HTERT RPE-1 (cell line): ENCODE data around the gene SH2D4B.
"Not testable (repeated sequence)": the region's sequence is repeated elsewhere in the genome, so short reads cannot be mapped to it uniquely, and the experiment has no call there.

Experiments used
- in situ Hi-C: fragments of 300-500 bp; cut with MboI; formaldehyde crosslinking; loops from 4 replicates; pipeline ENCODE4 v1.14.3; 2020; ENCODE audit warnings: low sequenced_read_pairs

Gene SH2D4B

DNA sequence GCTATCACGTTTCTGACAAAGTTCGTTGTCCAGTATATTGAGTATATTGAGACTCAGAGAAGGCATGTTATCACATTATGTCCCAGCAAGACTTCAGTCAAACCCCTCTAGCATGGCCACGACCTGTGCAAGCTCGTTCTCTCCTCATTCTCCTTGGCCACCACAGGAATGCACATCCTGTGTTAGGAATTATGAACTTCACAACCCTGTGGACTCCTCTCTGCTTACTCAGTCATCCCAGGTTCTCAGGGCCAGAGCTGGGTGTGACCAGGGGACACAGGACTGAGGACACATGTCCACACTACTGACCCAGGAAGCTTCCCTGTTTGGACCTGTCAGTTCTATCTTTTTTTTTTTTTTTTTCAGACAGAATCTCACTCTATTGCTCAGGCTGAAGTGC is 4.4 kb downstream of the SH2D4B start:
- in situ Hi-C loops: no loop called here

DNA sequence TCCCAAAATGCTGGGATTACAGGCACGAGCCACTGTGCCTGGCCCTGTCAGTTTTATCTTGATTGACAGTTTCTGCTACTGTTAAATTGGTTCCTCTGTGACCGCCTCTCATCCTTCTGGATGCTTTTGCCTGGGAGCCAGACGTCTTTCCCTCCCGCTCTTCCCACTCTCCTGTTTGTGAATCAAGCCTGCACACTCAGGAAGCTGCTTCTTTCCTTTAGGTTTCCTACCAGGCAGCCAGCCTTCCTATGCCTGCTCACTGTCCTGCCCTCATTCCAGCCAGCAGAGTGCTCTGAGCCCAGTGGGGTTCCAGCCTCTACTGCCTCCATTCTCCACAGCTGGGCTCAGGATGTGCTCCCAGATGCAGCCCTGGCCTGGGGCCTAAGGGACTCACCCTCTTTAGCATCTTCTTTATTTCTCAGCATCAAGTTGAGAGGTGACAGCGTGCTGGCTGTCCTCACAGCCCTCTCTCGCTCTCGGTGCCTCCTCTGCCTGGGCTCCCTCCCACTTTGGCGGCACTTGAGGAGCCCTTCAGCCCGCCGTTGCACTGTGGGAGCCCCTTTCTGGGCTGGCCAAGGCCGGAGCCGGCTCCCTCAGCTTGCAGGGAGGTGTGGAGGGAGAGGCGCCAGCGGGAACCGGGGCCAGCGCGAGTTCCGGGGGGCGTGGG is 5.1 kb downstream of the SH2D4B start:
- in situ Hi-C loops: no loop called here

DNA sequence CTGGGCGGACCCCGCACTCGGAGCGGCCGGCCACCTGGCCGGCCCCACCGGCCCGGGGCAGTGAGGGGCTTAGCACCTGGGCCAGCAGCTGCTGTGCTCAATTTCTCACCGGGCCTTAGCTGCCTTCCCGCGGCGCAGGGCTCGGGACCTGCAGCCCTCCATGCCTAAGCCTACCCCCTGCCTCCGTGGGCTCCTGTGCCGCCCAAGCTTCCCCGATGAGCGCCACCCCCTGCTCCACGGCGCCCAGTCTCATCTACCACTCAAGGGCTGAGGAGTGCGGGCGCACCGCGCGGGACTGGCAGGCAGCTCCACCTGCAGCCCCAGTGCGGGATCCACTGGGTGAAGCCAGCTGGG is 5.6 kb downstream of the SH2D4B start:
- in situ Hi-C loops: not testable (repeated sequence)

DNA sequence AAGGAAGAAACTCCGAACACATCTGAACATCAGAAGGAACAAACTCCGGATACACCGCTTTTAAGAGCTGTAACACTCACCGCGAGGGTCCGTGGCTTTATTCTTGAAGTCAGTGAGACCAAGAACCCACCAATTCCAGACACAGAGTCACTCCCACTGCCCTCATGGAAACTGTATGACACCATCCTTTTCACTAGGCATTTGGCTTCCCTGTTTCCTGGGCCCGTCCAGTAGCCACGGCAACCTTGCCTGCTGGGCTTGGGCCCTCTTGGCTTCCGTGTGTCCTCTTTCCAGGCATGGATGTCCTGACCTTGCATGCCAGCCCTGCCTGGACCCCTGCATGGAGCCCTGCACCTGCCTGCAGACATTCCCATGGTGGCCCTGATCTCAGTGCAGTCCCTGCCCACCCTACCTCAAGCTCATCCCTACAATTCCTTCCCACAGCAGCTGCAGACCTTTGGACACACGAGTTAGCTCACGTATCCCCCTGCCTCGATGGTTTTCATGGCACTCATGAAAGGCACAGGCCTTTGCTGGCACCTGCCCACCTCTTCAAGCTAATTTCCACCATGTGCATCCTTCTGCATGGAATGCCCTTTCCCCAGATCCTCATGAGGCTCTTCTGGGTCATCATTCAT is 6.7 kb downstream of the SH2D4B start:
- in situ Hi-C loops: no loop called here

DNA sequence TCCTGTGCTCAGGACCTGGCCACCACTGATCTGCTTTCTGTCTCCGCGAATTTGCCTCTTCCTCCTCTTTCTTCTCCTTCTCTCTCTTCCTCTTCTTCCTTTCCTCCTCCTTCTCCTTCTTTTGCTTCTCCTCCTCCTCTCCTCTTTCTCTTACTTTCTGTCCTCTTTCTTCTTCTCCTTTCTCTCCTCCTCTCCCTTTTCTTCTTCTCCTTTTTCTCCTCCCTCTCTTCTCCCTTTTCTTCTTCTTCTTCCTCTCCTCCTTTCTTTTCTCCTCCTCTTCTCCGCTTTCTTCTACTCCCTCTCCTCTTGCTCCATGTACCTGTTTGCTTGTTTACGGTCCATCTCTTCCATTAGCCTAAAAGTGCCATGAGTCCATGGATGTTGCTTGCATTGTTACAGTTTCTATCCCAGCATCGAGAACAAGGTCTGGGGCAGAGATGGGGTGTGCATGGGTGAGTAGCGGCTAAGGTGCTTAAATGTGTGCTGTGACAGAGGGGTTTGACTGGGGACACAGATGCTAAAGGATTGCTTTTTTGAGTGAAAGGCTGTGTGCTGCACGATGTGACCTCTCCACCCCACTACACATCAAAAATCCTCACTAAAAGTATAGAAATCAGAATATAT is 7.7 kb downstream of the SH2D4B start:
- in situ Hi-C loops: no loop called here

DNA sequence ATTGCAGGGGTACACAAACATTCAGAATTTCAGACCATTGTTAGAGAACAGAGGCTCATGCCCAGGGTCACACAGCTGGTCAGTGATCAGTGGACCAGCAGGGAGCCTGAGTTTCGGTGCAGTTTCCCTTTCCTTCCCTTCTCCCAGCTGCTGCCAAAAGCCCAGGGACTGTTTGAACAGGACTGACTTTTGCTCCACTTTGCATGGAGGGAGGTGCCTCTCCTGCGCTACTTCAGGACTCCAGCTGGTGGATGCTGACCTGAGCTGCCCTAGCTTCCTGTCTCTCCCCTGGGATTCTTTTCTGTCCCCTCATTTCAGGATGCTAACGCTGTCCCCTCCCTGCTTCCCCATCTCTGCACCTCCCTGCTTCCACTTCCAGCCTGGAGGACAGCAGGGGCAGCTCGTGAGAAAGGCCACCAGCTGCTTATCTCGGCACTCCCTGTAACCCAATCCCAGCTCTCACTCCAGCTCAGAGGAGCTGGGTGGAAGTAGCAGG is 14.5 kb downstream of the SH2D4B start:
- in situ Hi-C loops: no loop called here

DNA sequence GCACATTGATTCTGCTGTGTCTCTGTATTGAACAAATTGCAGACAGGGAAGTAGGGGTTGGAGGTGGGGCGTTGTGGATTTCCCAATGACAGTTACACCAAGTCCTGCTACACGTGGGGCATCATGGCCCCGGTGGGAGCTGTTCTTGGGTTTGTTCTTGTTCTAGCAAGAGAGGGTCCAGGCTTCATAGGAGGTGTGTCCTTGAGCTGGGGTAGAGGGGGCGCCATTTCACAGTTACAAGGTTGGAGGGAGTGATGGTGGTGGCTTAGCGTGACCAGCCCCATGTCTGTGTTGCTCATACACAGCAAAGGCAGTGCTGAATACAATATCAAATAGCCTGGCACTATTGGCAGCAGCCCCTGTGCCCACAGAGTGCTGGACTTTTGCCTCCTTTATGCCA is 15.7 kb downstream of the SH2D4B start:
- in situ Hi-C loops: no loop called here

DNA sequence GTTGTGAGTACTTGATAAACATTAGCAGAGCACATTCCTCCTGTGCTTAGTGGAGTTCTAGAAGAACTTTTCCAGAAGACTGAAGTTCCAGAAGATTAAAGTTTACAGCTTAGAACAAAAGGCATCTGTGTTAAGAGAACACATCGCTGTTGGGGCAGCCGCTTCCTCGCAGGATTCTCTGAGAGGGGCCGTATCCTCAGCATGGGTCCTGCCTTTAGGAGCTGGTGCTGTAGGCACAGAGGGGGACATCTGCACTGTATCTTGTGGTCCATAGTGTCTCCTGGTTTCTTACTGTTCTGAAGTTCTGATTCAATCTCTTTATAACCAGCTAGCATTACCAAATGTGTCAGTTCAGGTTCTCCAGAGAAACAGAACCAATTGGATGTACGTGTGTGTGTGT is 16.3 kb downstream of the SH2D4B start:
- in situ Hi-C loops: no loop called here

DNA sequence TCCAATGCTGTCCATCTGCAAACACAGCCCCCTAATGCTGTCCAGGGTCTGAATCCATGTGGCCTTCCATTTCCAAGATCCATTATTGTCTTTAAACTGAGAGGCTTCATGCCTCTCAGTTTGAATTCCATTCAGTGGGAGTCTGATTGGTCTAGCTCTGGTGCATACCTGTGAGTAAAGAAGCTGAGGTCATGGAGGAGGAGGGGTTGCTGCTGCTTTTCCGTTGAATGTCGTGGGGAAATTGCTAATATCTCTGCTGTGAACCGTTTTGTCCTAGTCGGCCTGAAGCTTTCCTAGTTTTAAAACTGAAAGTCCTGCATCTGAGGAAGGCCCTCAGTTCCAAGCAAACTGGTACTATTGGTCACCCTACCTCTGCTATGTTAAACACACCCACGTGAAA is 17.7 kb downstream of the SH2D4B start:
- in situ Hi-C loops: no loop called here

DNA sequence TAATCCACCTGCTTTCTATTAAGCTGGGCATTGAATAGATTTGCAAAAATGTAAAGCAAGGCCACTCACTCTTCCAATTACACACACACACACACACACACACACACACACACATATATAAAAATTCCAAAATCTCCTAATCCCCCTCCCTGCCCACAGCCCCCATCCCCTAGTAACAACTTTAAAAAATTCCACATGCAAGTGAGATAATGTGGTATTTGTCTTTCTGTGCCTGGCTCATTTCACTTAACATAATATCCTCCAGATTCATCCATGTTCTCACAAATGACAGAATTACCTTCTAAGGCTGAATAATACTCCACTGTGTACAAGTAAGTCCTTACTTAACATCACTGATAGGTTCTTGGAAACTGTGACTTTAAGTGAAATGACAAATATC is 24.2 kb downstream of the SH2D4B start:
- in situ Hi-C loops: no loop called here

DNA sequence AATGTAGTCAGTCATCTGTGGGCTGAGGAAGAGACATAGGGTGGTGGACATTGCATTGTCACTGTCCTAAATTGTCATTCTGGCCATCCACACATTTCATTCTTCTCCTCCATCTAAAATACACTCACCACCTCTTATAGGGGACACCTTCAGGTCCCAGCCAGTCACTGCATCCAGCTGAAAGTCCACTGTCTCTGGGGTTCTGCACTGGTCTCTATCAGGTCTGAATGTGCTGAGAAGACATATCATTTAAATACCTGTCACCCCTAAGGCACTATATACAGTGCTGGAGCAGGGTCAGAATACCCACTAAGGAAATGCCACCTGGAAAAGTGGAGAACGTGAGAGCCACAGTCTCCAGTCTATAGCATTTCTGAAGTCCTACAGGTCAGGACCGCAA is 29.6 kb downstream of the SH2D4B start:
- in situ Hi-C loops: no loop called here

DNA sequence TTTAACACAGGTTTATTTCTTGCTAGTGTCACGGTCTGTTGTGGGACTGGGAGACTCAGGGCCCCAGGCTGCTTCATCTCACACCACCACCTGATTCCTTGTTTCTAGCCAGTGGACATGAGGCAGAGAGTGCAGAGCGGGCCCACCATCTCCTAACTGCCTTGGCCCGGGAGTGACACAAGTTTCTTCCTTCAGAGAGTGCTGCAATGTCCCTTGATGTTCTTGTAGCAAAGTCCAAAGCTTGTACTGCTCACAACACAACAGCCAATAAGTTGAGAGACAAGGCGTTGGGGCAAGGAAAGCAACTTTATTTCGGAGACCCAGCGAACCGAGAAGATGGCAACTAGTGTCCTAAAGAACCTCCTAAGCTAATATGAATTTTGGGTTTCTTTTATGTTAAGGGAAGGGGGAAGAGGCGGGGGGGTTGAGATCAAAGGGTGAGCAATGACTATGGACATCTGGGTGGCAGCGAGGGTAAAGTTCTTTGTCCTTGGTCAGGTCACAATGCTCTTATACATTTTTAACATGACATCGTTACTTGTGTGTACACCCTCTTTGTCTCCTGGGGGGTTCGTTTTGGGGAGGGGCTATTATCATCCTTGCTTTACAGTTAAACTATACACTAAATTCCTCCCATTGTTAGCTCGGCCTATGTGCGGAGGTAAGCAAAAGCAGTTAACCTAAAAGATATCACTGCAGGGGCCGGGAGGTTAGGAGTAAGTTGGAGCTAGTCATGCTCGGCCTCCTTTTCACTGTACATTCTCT is 31.6 kb downstream of the SH2D4B start:
- in situ Hi-C loops: no loop called here

DNA sequence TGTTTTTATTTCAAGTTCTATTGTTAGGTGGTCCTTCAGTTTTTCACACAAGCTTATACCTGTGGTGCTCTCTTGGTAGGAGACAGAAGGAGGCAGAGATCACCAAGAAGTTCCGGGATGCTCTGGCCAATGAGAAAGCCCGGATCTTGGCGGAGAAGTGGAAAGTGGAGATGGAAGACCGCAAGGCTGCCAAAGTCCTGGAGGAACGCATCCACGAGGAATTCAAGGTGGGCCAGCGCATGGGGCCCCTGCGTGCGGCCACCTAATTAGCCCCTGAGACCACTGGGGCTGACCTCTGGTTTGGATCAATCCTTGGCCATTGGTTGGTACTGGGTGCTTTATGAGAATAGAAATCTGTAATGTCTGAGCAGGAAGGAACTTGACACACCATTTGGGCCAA is 33.6 kb downstream of the SH2D4B start:
- in situ Hi-C loops: no loop called here

DNA sequence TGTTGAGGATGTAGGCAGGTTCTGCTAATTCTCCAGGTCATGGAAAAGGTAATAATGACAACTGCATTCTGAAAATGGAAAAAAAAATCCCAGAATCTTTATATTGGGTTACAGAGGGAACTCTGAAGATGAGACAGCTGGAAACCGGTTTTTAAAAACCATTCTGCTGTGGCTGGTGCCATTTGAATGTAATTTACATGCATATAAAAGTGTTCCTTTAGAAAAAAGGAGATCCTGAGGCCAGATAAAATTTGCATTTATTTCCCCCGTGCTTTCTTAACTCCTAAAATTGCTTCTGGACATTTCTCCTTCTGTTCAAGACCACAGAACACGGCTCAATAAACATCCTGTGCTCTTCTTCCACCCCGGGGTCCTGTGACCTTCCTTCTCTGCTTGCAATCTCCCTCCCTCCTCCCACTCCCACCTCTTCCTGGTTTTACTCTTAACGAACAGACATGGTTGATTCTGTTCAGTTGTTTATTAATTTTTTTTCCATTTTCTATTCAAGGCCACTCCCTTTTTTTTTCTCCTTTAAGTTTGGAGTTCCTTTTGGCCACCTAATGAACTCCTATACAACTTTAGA is 41.6 kb downstream of the SH2D4B start:
- in situ Hi-C loops: no loop called here

DNA sequence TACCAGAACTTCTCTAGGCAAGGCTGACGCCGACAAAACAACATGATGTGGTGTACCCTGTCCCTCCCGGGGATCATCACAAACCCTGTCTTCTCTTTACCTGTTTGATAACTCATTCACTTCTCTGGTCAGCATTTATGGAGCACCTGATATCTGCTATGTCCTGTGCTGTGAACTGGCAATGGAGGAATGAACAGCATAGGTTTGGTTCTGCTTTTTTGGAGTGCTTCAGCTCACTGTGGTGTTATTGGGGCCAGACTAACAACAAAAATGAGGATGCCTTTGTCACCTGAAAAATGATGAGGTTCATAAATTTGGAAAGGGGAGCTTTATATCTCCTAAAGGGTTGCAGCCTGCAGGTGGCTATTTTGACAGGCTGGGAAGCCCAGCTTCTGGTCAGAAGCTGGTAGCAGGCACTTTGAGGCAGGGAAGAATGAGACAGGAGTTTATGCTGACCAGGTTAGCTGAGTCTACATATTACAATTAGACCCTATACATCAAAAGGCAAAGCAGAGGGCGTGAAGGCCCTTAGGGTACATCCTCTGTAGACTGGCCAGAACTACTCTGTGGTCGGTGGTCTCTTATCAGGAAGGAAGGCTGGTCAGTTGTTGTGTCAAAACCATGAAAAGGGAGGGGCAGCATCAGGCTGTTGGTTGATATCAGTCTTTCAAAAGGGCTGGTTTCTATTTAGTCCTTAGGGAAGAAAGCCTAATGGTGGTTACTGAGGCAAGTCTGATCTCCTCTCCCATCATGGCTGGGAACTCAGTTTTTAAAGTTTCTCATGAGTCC is 42.3 kb downstream of the SH2D4B start:
- in situ Hi-C loops: no loop called here

DNA sequence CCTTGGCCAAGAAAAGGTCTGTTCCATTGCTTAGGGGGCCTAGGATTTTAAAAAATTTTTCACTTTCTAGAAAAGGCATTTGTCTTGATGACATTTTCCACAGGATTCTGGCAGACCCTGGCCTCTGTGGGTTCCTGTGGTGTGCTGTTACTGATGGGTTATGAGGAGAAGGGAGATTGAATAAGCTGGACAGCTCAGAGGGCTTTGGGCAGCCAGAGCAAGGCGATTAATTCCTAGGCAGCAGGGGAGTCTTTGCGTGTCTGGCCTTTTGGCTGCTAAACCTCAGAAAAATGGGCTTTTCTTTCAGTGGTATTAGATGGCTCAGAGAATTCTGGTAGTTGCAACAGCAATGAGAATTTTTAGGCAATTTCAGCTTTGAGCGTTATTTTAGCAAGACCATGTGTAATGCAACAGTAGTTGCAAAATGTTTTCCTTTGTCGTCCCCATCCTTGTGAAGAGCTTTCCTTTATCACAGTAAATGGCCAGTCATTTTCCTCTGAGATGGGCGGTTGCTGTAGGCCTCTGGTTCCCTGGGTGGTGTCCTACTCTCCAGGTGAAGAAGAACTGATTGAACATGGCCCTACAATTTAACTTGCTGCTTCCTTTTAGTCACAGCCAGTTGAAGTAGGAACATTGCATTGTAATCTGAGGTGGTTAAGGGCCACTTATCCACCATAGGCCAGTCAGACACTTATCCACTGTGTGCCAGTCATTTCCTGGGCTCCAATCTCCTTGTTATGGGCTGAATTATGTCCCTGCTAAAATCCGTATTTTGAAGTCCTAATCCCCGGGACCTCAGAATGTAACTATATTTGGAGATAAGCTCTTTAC is 43.2 kb downstream of the SH2D4B start:
- in situ Hi-C loops: no loop called here

DNA sequence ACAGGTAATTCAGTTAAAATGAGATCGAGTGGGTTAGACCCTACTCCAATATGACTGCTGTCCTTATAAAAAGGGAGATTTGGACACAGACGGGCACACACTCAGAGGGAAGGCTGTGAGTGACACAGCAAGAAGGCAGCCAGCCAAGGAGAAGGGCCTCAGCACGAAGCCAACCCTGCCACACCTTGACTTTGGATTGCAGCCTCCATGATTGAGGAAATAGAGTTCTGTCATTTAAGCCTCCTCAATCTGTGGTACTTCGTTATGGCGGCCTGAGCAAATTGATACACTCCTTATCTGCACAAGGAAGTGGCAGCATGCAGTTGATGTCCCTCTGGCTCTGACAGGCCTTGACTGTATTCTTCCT is 43.8 kb downstream of the SH2D4B start:
- in situ Hi-C loops: no loop called here

DNA sequence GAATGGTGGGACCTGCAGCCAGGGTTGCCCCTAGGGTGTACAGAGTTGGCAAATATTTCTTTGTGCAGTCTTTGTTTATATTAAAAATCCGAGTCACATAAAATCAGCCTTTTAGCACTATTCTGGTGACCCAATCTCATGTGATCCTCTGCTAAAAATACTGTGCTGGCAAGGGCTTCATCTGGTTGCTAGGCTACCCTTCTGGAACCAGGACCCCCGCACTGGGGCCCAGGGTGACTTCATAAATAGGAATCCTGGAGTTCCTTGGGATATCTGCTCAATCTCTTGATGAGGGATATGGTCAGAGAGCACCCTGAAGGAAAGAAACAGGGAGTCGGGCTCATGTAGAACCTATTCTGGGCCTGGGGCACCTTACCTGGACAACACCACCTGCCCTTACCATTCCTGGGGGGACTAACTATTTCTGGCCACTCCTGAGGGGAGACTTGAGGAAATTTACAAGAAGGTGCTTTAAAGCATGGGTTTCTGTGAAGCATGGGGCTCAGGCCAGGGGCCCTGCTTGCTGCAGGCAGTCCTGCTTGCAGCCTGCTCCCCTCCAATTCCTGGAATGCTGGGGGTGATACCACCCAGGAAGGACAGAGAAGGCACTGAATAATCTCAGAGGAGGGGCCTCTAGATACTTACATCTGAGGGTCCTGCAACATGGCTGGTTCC is 44.7 kb downstream of the SH2D4B start:
- in situ Hi-C loops: no loop called here

DNA sequence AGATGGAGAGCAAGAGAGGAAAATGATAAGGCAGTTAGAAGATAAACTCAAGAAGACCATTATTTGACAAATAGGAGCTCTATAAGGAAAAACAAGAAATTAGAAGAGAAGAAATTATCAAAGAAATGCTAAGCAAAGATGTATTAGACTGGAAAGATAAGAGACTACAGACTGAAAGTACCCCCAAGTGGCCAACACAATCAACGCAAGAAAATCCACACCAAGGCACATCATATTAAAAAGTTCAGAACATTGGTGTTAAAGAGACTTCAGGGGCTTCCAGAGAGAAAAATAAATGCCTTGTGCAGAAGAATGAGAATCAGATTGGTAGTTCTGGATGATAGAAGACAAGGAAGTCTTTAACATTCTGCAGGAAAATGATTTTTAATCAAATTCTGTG is 46.0 kb downstream of the SH2D4B start:
- in situ Hi-C loops: no loop called here
